PC-3 (cell line): ENCODE results near the gene ZDHHC13. TPM values are rescaled to one million over a fixed set of nuclear protein-coding genes. Genes with fewer than 3 reads are reported as not detected.
A peak's percentile ranks its signal among the peaks of the same experiment; 100 is the strongest.

Source experiments
- ATAC-seq: fragments of 200-7000 bp; cut with Tn5 transposase; 2 replicates; pipeline ENCODE4 v1.9.1; 2020; ENCODE audit warnings: mild to moderate bottlenecking, moderate library complexity
- BruUV-seq: library from RNA; stranded (reverse); fragments of 400-500 nt; replicated peaks from 2 replicates; lab custom pipeline; 2021; lab: Mats Ljungman, UMichigan
- CTCF ChIA-PET: fragments of 300-600 bp; sonication (Branson Sonifier 250); formaldehyde crosslinking; loops from one replicate; lab custom pipeline; 2022; ENCODE audit warnings: antibody characterized with exemption; lab: Charles Lee
- POLR2A ChIA-PET: fragments of 300-600 bp; sonication (Branson Sonifier 250); formaldehyde crosslinking; loops from one replicate; lab custom pipeline; 2022; ENCODE audit warnings: antibody characterized with exemption; ENCODE audit not compliant: unreplicated experiment; lab: Charles Lee
- DNase-seq: peaks from one replicate; pipeline ENCODE4 v3.0.0-alpha.2; 2015
- H2AFZ ChIP-seq: fragments of 300-600 bp; sonication (generic); 2 replicates; pipeline ENCODE4 v1.6.0; 2016; ENCODE audit warnings: antibody characterized with exemption, low read length
- H3F3A ChIP-seq: fragments of 300-600 bp; sonication (generic); one replicate; pipeline ENCODE4 v1.6.0; 2017; ENCODE audit warnings: antibody characterized with exemption, low read length, control low read depth, mild to moderate bottlenecking; ENCODE audit not compliant: unreplicated experiment
- H3K27ac ChIP-seq: fragments of 300-600 bp; sonication (generic); 2 replicates; pipeline ENCODE4 v1.5.1; 2016; ENCODE audit warnings: mild to moderate bottlenecking, low read length
- H3K27me3 ChIP-seq: fragments of 300-600 bp; sonication (generic); 2 replicates; pipeline ENCODE4 v1.6.1; 2016; ENCODE audit warnings: low read length, mixed read lengths
- H3K36me3 ChIP-seq: fragments of 300-600 bp; sonication (generic); 2 replicates; pipeline ENCODE4 v1.6.1; 2016; ENCODE audit warnings: low read depth, mixed run types, low read length, mixed read lengths
- H3K4me1 ChIP-seq: fragments of 300-600 bp; sonication (generic); 2 replicates; pipeline ENCODE4 v1.5.1; 2016; ENCODE audit warnings: low read length; ENCODE audit not compliant: insufficient read depth
- H3K4me2 ChIP-seq: fragments of 300-600 bp; sonication (generic); 2 replicates; pipeline ENCODE4 v1.6.0; 2016; ENCODE audit warnings: low read length
- H3K4me3 ChIP-seq: fragments of 300-600 bp; sonication (generic); 2 replicates; pipeline ENCODE4 v1.5.1; 2016; ENCODE audit warnings: mild to moderate bottlenecking, low read length, mixed read lengths
- H3K79me2 ChIP-seq: fragments of 300-600 bp; sonication (generic); 2 replicates; pipeline ENCODE4 v1.6.1; 2017; ENCODE audit warnings: low read length, mixed read lengths
- H3K9ac ChIP-seq: fragments of 300-600 bp; sonication (generic); 2 replicates; pipeline ENCODE4 v1.6.0; 2016; ENCODE audit warnings: mild to moderate bottlenecking, low read length
- H3K9me2 ChIP-seq: fragments of 300-600 bp; sonication (generic); replicated peaks from 2 replicates; pipeline ENCODE4 v1.6.1; 2016; ENCODE audit warnings: mixed run types, low read length, mixed read lengths
- H3K9me3 ChIP-seq: fragments of 300-600 bp; sonication (generic); 2 replicates; pipeline ENCODE4 v1.6.1; 2016; ENCODE audit warnings: low read length, mixed read lengths
- H4K20me1 ChIP-seq: fragments of 300-600 bp; sonication (generic); 2 replicates; pipeline ENCODE4 v1.6.1; 2016; ENCODE audit warnings: low read length, mixed read lengths
- CTCF ChIP-seq: fragments of 300-600 bp; sonication (generic); conservative IDR thresholded peaks from 2 replicates; pipeline ENCODE4 v1.5.1; 2017; ENCODE audit warnings: antibody characterized with exemption, low read depth, mild to moderate bottlenecking, low read length
- EZH2 ChIP-seq: fragments of 300-600 bp; sonication (generic); IDR thresholded peaks from one replicate; pipeline ENCODE4 v1.6.1; 2017; ENCODE audit warnings: antibody characterized with exemption, mild to moderate bottlenecking, low read length; ENCODE audit not compliant: unreplicated experiment
- EZH2phosphoT487 ChIP-seq: fragments of 300-600 bp; sonication (generic); IDR thresholded peaks from 2 replicates; pipeline ENCODE4 v1.6.1; 2018; ENCODE audit warnings: mild to moderate bottlenecking, antibody characterized with exemption, low read length, borderline replicate concordance
- intact Hi-C: fragments of 100-400 bp; cut with micrococcal nuclease; formaldehyde crosslinking; loops from 2 replicates; pipeline ENCODE4 v1.9.0; 2023
- total RNA-seq: library from RNA; depleted of rRNA; stranded (reverse); fragments of >200 nt; gene quantifications from 2 replicates; pipeline ENCODE4 v1.2.3, GENCODE V29; 2014

Gene ZDHHC13
- total RNA-seq, 1 experiment from 2014 or later: 21.2 TPM

GRCh38 chr11:19196432-19196831 is 79.5 kb downstream of the ZDHHC13 start:
- intact Hi-C loops: no loop called here
- CTCF ChIA-PET: no interaction called here
- no peak overlapping the region for H3K9ac ChIP-seq
- POLR2A ChIA-PET: no interaction called here
- no peaks in the 10 kb centered on the region for H4K20me1 ChIP-seq
- H3K27me3 ChIP-seq: no peaks in the 10 kb centered on the region
- no peak overlapping the region for H3K4me3 ChIP-seq
- H3K36me3 ChIP-seq: no peaks in the 10 kb centered on the region
- DNase-seq (no peak), ATAC-seq (no peak)
- H3F3A ChIP-seq: no peaks in the 10 kb centered on the region
- H3K27ac ChIP-seq: no peak overlapping the region
- no peaks in the 10 kb centered on the region for H3K79me2 ChIP-seq
- TF ChIP-seq EZH2 (no peak), EZH2phosphoT487 (no peak), CTCF (no peak)
- H3K9me3 ChIP-seq: no peaks in the 10 kb centered on the region
- H3K4me1 ChIP-seq: peaks cover 20% of the 10 kb centered on the region
- no peak overlapping the region for H3K4me2 ChIP-seq
- no TSS peak for BruUV-seq
- H3K9me2 ChIP-seq: no peaks in the 10 kb centered on the region
- no peak overlapping the region for H2AFZ ChIP-seq

- ChIA-PET CTCF (no interaction called here), POLR2A (no interaction called here)
- no peak for TF ChIP-seq EZH2phosphoT487
- no peak for TF ChIP-seq EZH2
- TF ChIP-seq CTCF: no peak
- no TSS peak for BruUV-seq
- H3K36me3 ChIP-seq: no peaks in the 10 kb centered on the region
- H3K79me2 ChIP-seq: no peaks in the 10 kb centered on the region
- no peak for ATAC-seq
- no peak overlapping the region for H3K4me3 ChIP-seq
- intact Hi-C loops: no loop called here
- no peak for DNase-seq
- H3K4me2 ChIP-seq: no peak overlapping the region
- H2AFZ ChIP-seq: no peak overlapping the region
- no peaks in the 10 kb centered on the region for H3F3A ChIP-seq
- no peaks in the 10 kb centered on the region for H4K20me1 ChIP-seq
- H3K27ac ChIP-seq: no peak overlapping the region
- H3K9me2 ChIP-seq: no peaks in the 10 kb centered on the region
- no peaks in the 10 kb centered on the region for H3K9me3 ChIP-seq
- no peaks in the 10 kb centered on the region for H3K27me3 ChIP-seq
- H3K4me1 ChIP-seq: peaks cover 28% of the 10 kb centered on the region
- H3K9ac ChIP-seq: no peak overlapping the region
Measured at GRCh38 chr11:19199048-19199447, 82.1 kb downstream of the ZDHHC13 start.

- intact Hi-C loops: loop anchor here (1.0 kb wide), 1 partner anchor 34 kb away; no protein-coding TSS in a partner anchor
- no peaks in the 10 kb centered on the region for H3K79me2 ChIP-seq
- no peaks in the 10 kb centered on the region for H3K9me2 ChIP-seq
- ChIA-PET POLR2A (interaction anchor here (0.5 kb wide), 1 partner anchor 31 kb away, joined by 3 read pairs; no protein-coding TSS in a partner anchor), CTCF (interaction anchor here (0.7 kb wide), 1 partner anchor 52 kb away, joined by 3 read pairs; no protein-coding TSS in a partner anchor)
- BruUV-seq: no TSS peak
- no peak for TF ChIP-seq EZH2phosphoT487
- H4K20me1 ChIP-seq: no peaks in the 10 kb centered on the region
- no peak overlapping the region for H3K27ac ChIP-seq
- H3K4me1 ChIP-seq: peaks cover 28% of the 10 kb centered on the region
- H3K4me3 ChIP-seq: no peak overlapping the region
- H2AFZ ChIP-seq: no peak overlapping the region
- H3K27me3 ChIP-seq: no peaks in the 10 kb centered on the region
- H3K9me3 ChIP-seq: no peaks in the 10 kb centered on the region
- ATAC-seq (peak; percentile 56), DNase-seq (peak; percentile 13)
- H3K9ac ChIP-seq: no peak overlapping the region
- H3K36me3 ChIP-seq: no peaks in the 10 kb centered on the region
- no peaks in the 10 kb centered on the region for H3F3A ChIP-seq
- H3K4me2 ChIP-seq: peak overlapping the region; percentile 62; the same call in 1 of the 2 replicates
Measured at GRCh38 chr11:19199771-19200170, 82.8 kb downstream of the ZDHHC13 start.
